OCI-LY1 (cell line): ENCODE measurements around the gene ACADL.

Source experiments
- H2AFZ ChIP-seq: fragments of 200-600 bp; sonication (generic), shearing (Covaris generic); 2 replicates; pipeline ENCODE4 v1.6.0; 2014; ENCODE audit warnings: antibody characterized with exemption, mild to moderate bottlenecking, low read length
- H3F3A ChIP-seq: fragments of 200-600 bp; sonication (generic), shearing (Covaris generic); 2 replicates; pipeline ENCODE4 v1.6.0; 2014; ENCODE audit warnings: mild to moderate bottlenecking, antibody characterized with exemption, low read length, moderate library complexity; ENCODE audit not compliant: insufficient read depth
- H3K27ac ChIP-seq: fragments of 200-600 bp; sonication (generic); 2 replicates; pipeline ENCODE4 v1.5.1; 2014; ENCODE audit warnings: low read length, mixed run types, mild to moderate bottlenecking, low read depth; ENCODE audit not compliant: poor library complexity, severe bottlenecking
- H3K27me3 ChIP-seq: fragments of 200-600 bp; sonication (generic); 2 replicates; pipeline ENCODE4 v1.6.0; 2014; ENCODE audit warnings: antibody characterized with exemption, mild to moderate bottlenecking, low read length, moderate library complexity; ENCODE audit not compliant: insufficient read depth
- H3K36me3 ChIP-seq: fragments of 200-600 bp; sonication (generic); 2 replicates; pipeline ENCODE4 v1.6.1; 2014; ENCODE audit warnings: mild to moderate bottlenecking, antibody characterized with exemption, low read length, moderate library complexity, mixed read lengths; ENCODE audit not compliant: insufficient read depth
- H3K4me1 ChIP-seq: fragments of 200-600 bp; sonication (generic); 2 replicates; pipeline ENCODE4 v1.5.1; 2014; ENCODE audit warnings: mild to moderate bottlenecking, low read length, moderate library complexity; ENCODE audit not compliant: insufficient read depth, severe bottlenecking
- H3K4me2 ChIP-seq: fragments of 200-600 bp; sonication (generic), shearing (Covaris generic); 2 replicates; pipeline ENCODE4 v1.6.1; 2014; ENCODE audit warnings: low read length
- H3K4me3 ChIP-seq: fragments of 200-600 bp; sonication (generic); 2 replicates; pipeline ENCODE4 v1.5.1; 2014; ENCODE audit warnings: low read length, low read depth, mild to moderate bottlenecking, mixed read lengths; ENCODE audit not compliant: poor library complexity, severe bottlenecking
- H3K79me2 ChIP-seq: fragments of 200-600 bp; shearing (Covaris generic); 2 replicates; pipeline ENCODE4 v1.6.1; 2016; ENCODE audit warnings: mixed run types, low read length, mixed read lengths; ENCODE audit not compliant: insufficient read depth
- H3K9ac ChIP-seq: fragments of 200-600 bp; sonication (generic), shearing (Covaris generic); 2 replicates; pipeline ENCODE4 v1.6.1; 2014; ENCODE audit warnings: mild to moderate bottlenecking, low read length, mixed read lengths
- H3K9me2 ChIP-seq: fragments of 200-600 bp; sonication (generic), shearing (Covaris generic); 2 replicates; pipeline ENCODE4 v1.6.1; 2014; ENCODE audit warnings: low read depth, mild to moderate bottlenecking, low read length, mixed read lengths
- H3K9me3 ChIP-seq: fragments of 200-600 bp; shearing (Covaris generic); 2 replicates; pipeline ENCODE4 v1.6.1; 2014; ENCODE audit warnings: low read length, mixed read lengths
- H4K20me1 ChIP-seq: fragments of 200-600 bp; sonication (generic), shearing (Covaris generic); 2 replicates; pipeline ENCODE4 v1.6.0; 2016; ENCODE audit warnings: mild to moderate bottlenecking, low read length; ENCODE audit not compliant: insufficient read depth
- EZH2 ChIP-seq: fragments of 200-600 bp; sonication (generic), shearing (Covaris generic); IDR thresholded peaks from 2 replicates; pipeline ENCODE4 v1.8.0; 2017; ENCODE audit warnings: borderline replicate concordance, mixed run types, mild to moderate bottlenecking, antibody characterized with exemption, low read length, moderate library complexity, mixed read lengths
- TF ChIP-seq, protein P1 (sequence below): fragments of 200-600 bp; sonication (generic), shearing (Covaris generic); IDR thresholded peaks from 2 replicates; pipeline ENCODE4 v1.5.1; 2017; ENCODE audit warnings: mild to moderate bottlenecking, antibody characterized with exemption, low read length, moderate library complexity, mixed read lengths

ACADL gene

DNA sequence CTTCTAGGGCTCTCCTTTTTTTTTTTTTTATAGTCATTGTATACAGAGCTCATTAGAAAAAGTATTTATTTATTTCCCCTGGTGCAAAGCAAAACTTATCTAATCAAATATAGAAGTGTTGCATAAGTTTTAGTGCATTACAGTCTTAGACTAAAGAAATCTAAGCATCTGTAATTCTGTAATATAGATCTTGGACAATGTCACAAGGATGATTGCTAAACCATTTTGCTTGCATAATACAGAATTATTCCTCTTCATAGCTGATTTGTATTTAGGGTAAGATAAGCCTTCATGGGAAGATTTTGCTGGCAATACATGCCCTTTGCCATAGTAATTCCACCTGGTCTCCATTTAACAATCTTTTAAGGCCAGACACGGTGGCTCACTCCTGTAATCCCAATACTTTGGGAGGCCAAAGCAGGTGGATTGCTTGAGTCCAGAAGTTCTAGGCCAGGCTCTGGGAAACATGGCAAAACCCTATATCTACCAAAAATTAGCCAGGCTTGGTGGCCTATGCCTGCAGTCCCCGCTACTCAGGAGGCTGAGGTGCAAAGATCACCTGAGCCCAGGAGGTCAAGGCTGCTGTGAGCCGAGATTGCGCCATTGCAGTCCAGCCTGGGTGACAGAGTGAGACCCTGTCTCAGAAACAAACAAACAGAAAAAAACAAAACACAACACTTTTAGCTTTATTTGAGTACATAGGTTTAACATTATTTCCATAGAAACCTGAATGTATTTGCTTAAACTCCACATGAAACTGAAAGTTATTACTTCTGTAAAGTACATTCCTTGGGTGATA lies 2.2 kb upstream of the ACADL start:
- Histone ChIP-seq H2AFZ (no peak overlapping the region), H3K9me3 (no peaks in the 10 kb centered on the region), H3K4me2 (no peak overlapping the region), H3F3A (no peaks in the 10 kb centered on the region), H3K4me3 (no peak overlapping the region), H4K20me1 (no peaks in the 10 kb centered on the region), H3K4me1 (no peaks in the 10 kb centered on the region), H3K9ac (no peak overlapping the region), H3K27me3 (no peaks in the 10 kb centered on the region), H3K79me2 (no peaks in the 10 kb centered on the region), H3K36me3 (no peaks in the 10 kb centered on the region), H3K9me2 (no peaks in the 10 kb centered on the region), H3K27ac (no peak overlapping the region)
- no peak for TF ChIP-seq EZH2
- TF ChIP-seq, protein P1, sequence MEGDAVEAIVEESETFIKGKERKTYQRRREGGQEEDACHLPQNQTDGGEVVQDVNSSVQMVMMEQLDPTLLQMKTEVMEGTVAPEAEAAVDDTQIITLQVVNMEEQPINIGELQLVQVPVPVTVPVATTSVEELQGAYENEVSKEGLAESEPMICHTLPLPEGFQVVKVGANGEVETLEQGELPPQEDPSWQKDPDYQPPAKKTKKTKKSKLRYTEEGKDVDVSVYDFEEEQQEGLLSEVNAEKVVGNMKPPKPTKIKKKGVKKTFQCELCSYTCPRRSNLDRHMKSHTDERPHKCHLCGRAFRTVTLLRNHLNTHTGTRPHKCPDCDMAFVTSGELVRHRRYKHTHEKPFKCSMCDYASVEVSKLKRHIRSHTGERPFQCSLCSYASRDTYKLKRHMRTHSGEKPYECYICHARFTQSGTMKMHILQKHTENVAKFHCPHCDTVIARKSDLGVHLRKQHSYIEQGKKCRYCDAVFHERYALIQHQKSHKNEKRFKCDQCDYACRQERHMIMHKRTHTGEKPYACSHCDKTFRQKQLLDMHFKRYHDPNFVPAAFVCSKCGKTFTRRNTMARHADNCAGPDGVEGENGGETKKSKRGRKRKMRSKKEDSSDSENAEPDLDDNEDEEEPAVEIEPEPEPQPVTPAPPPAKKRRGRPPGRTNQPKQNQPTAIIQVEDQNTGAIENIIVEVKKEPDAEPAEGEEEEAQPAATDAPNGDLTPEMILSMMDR: no peak

GRCh38 chr2:210226223-210226622 lies 976 bp upstream of the ACADL start:
- Histone ChIP-seq H3K4me1 (no peaks in the 10 kb centered on the region), H3K9me2 (no peaks in the 10 kb centered on the region), H3K79me2 (no peaks in the 10 kb centered on the region), H3K9ac (no peak overlapping the region), H3F3A (no peaks in the 10 kb centered on the region), H3K4me3 (no peak overlapping the region), H3K27me3 (no peaks in the 10 kb centered on the region), H4K20me1 (no peaks in the 10 kb centered on the region), H2AFZ (no peak overlapping the region), H3K9me3 (no peaks in the 10 kb centered on the region), H3K36me3 (no peaks in the 10 kb centered on the region), H3K27ac (no peak overlapping the region), H3K4me2 (no peak overlapping the region)
- no peak for TF ChIP-seq EZH2
- TF ChIP-seq, protein P1: no peak

- H3K9me3 ChIP-seq: no peaks in the 10 kb centered on the region
- no peak overlapping the region for H3K4me2 ChIP-seq
- no peaks in the 10 kb centered on the region for H3K36me3 ChIP-seq
- H3K4me3 ChIP-seq: no peak overlapping the region
- H4K20me1 ChIP-seq: no peaks in the 10 kb centered on the region
- no peaks in the 10 kb centered on the region for H3F3A ChIP-seq
- H2AFZ ChIP-seq: no peak overlapping the region
- H3K4me1 ChIP-seq: no peaks in the 10 kb centered on the region
- no peak overlapping the region for H3K27ac ChIP-seq
- H3K27me3 ChIP-seq: no peaks in the 10 kb centered on the region
- H3K79me2 ChIP-seq: no peaks in the 10 kb centered on the region
- H3K9ac ChIP-seq: no peak overlapping the region
- TF ChIP-seq, protein P1: no peak
- no peaks in the 10 kb centered on the region for H3K9me2 ChIP-seq
Observed at GRCh38 chr2:210224591-210224940, 681 bp downstream of the ACADL start.
